HepG2 (cell line): ENCODE data around the gene CSTPP1. TPM values are rescaled to one million over a fixed set of nuclear protein-coding genes. Genes with fewer than 3 reads are reported as not detected.

ENCODE experiments used
- ATAC-seq: fragments of 200-7000 bp; cut with Tn5 transposase; 3 replicates; pipeline ENCODE4 v1.9.1; 2020; ENCODE audit warnings: mild to moderate bottlenecking, moderate library complexity
- BruUV-seq: library from RNA; stranded (reverse); fragments of 400-500 nt; replicated peaks from 2 replicates; lab custom pipeline; 2021; lab: Mats Ljungman, UMichigan
- CTCF ChIA-PET: fragments of 300-600 bp; formaldehyde crosslinking; extraction: SDS; loops from one replicate; lab custom pipeline; 2021; ENCODE audit warnings: low total read pairs, inconsistent platforms, low intra/inter-chr PET ratio; lab: Yijun Ruan, JAX
- POLR2A ChIA-PET: fragments of 350-600 bp; sonication (Branson Sonifier 250); formaldehyde crosslinking; loops from one replicate; lab custom pipeline; 2020; ENCODE audit warnings: antibody characterized with exemption, inconsistent platforms; lab: Yijun Ruan, JAX
- DNase-seq: peaks from one replicate; pipeline ENCODE4 v3.0.0-alpha.2; 2015; ENCODE audit warnings: low spot score
- FAIRE-seq: peaks from 3 replicates; lab custom pipeline; 2011; peaks lifted over from hg19 to GRCh38; lab: Jason Lieb, UNC
- H2AFZ ChIP-seq: one replicate; pipeline ENCODE4 v1.6.1; 2011; ENCODE audit warnings: low read length, inconsistent platforms
- H3K27ac ChIP-seq: fragments of 300-600 bp; 3 replicates; pipeline ENCODE4 v1.8.0; 2011; ENCODE audit warnings: mixed run types, mild to moderate bottlenecking, mixed read lengths, low read length, inconsistent platforms; ENCODE audit not compliant: insufficient read depth; ENCODE audit errors: extremely low read length
- H3K27me3 ChIP-seq, 2 experiments: fragments of 200-600 bp in 1 of 2; 2 replicates in 1 of 2; 3 replicates in 1 of 2; pipeline versions ENCODE4 v1.6.0 to v1.8.0; 2011; ENCODE audit warnings: low read length in 2 of 2, mild to moderate bottlenecking in 2 of 2, moderate library complexity in 2 of 2, inconsistent platforms in 1 of 2; ENCODE audit not compliant: insufficient read depth in 2 of 2, control insufficient read depth in 1 of 2
- H3K36me3 ChIP-seq, 2 experiments: fragments of 200-600 bp in 1 of 2; replicated peaks in 1 of 2; 2 replicates in 1 of 2; 3 replicates in 1 of 2; pipeline versions ENCODE4 v1.5.1 to v1.8.0; 2011; ENCODE audit warnings: low read length in 2 of 2, inconsistent platforms in 1 of 2; ENCODE audit not compliant: insufficient read depth in 2 of 2, control insufficient read depth in 1 of 2
- H3K4me1 ChIP-seq: 2 replicates; pipeline ENCODE4 v1.5.1; 2012; ENCODE audit warnings: low read length, inconsistent platforms; ENCODE audit not compliant: insufficient read depth
- H3K4me2 ChIP-seq: 2 replicates; pipeline ENCODE4 v1.6.0; 2011; ENCODE audit warnings: low read depth, low read length, inconsistent platforms
- H3K4me3 ChIP-seq, 3 experiments: fragments of 200-600 bp in 1 of 3; sonication (generic), shearing (Covaris generic) in 1 of 3; replicated peaks in 1 of 3; 2 replicates each; pipeline ENCODE4 v1.5.1; 2011 to 2016; ENCODE audit warnings: low read length in 3 of 3, inconsistent platforms in 2 of 3, low read depth in 2 of 3, mild to moderate bottlenecking in 2 of 3, control low read depth in 1 of 3, mixed read lengths in 1 of 3; ENCODE audit not compliant: insufficient read depth in 1 of 3
- H3K79me2 ChIP-seq: one replicate; pipeline ENCODE4 v1.6.1; 2011; ENCODE audit warnings: low read length, inconsistent platforms; ENCODE audit not compliant: insufficient read depth
- H3K9ac ChIP-seq: 2 replicates; pipeline ENCODE4 v1.6.0; 2011; ENCODE audit warnings: mild to moderate bottlenecking, low read depth, low read length, inconsistent platforms; ENCODE audit not compliant: insufficient read depth
- H3K9me3 ChIP-seq: 2 replicates; pipeline ENCODE4 v1.5.1; 2012; ENCODE audit warnings: mild to moderate bottlenecking, low read length
- H4K20me1 ChIP-seq: 2 replicates; pipeline ENCODE4 v1.6.0; 2011; ENCODE audit warnings: inconsistent platforms, mild to moderate bottlenecking, low read length, moderate library complexity; ENCODE audit not compliant: insufficient read depth
- ELF1 ChIP-seq: sonication (generic); formaldehyde crosslinking; IDR thresholded peaks from 2 replicates; pipeline ENCODE4 v1.4.0; 2020; ENCODE audit warnings: missing genetic modification reagents
- HNF4A ChIP-seq: sonication (generic); formaldehyde crosslinking; IDR thresholded peaks from 2 replicates; pipeline ENCODE4 v1.4.0; 2020; ENCODE audit warnings: missing genetic modification reagents
- RCOR2 ChIP-seq: IDR thresholded peaks from 2 replicates; pipeline ENCODE4 v1.6.1; 2016; ENCODE audit warnings: missing biosample characterization, missing genetic modification reagents
- TAF1 ChIP-seq: sonication (generic); formaldehyde crosslinking; IDR thresholded peaks from 2 replicates; pipeline ENCODE4 v1.4.0; 2020; ENCODE audit warnings: missing genetic modification reagents
- TARDBP ChIP-seq: sonication (generic); formaldehyde crosslinking; IDR thresholded peaks from 2 replicates; pipeline ENCODE4 v1.8.0; 2022; ENCODE audit warnings: mild to moderate bottlenecking, missing genetic modification reagents
- ZNF124 ChIP-seq: sonication (generic); formaldehyde crosslinking; IDR thresholded peaks from 2 replicates; pipeline ENCODE4 v1.4.0; 2020; ENCODE audit warnings: missing genetic modification reagents
- ZNF614 ChIP-seq: IDR thresholded peaks from 2 replicates; pipeline ENCODE4 v1.6.1; 2018; ENCODE audit warnings: missing biosample characterization, missing genetic modification reagents, inconsistent platforms, borderline replicate concordance
- ZNF644 ChIP-seq: IDR thresholded peaks from 2 replicates; pipeline ENCODE4 v1.6.1; 2016; ENCODE audit warnings: low read depth
- in situ Hi-C: cut with HindIII; loops from 2 replicates; pipeline ENCODE4 v1.10.0; 2017; ENCODE audit warnings: low pct_unique_long_range_greater_than_20kb; ENCODE audit not compliant: extremely low pct_ligation_motif_present
- intact Hi-C: fragments of 100-400 bp; cut with micrococcal nuclease; formaldehyde crosslinking; loops from one replicate; pipeline ENCODE4 v1.10.0; 2022; ENCODE audit not compliant: unreplicated experiment
- polyA plus RNA-seq, 8 experiments: library from polyadenylated mRNA; depleted of rRNA in 3 of 8; stranded (reverse) in 7 of 8; unstranded in 1 of 8; fragments of >200 nt; fragmentation: Illumina TruSeq in 4 of 8; extraction: Trizol in 4 of 8; gene quantifications; 2 replicates each; pipeline versions ENCODE4 v1.2.1 to v1.2.3, GENCODE V29; 2011 to 2016; ENCODE audit warnings: low read depth in 4 of 8, missing spikeins in 1 of 8, mixed read lengths in 1 of 8; ENCODE audit not compliant: insufficient read depth in 1 of 8
- total RNA-seq, 5 experiments: library from RNA; depleted of rRNA; stranded (reverse); fragments of >200 nt; fragmentation: Illumina TruSeq; extraction: Trizol; gene quantifications; 2 replicates each; pipeline ENCODE4 v1.2.3, GENCODE V29; 2016; ENCODE audit warnings: low read depth in 1 of 5
- TF ChIP-seq, protein P1 (sequence below): IDR thresholded peaks from 2 replicates; pipeline ENCODE4 v1.6.1; 2012; ENCODE audit warnings: low read depth, low read length, improper control_type of control experiment
- TF ChIP-seq, protein P2 (sequence below): sonication (generic); formaldehyde crosslinking; IDR thresholded peaks from 2 replicates; pipeline ENCODE4 v1.4.0; 2020; ENCODE audit warnings: mild to moderate bottlenecking, low read depth, missing genetic modification reagents
- TF ChIP-seq, protein P3 (sequence below): sonication (generic); formaldehyde crosslinking; IDR thresholded peaks from 2 replicates; pipeline ENCODE4 v1.4.0; 2020; ENCODE audit warnings: mild to moderate bottlenecking, missing genetic modification reagents, borderline replicate concordance
- TF ChIP-seq, protein P4 (sequence below): IDR thresholded peaks from 2 replicates; pipeline ENCODE4 v1.6.1; 2016; ENCODE audit warnings: missing biosample characterization, missing genetic modification reagents, low read depth

The CSTPP1 gene
- total and polyA plus RNA-seq, 2 of the 13 experiments (the other 11 are each of a cell fraction or from before 2014, with no cell fraction given), result 12.3 to 14.6 TPM

DNA sequence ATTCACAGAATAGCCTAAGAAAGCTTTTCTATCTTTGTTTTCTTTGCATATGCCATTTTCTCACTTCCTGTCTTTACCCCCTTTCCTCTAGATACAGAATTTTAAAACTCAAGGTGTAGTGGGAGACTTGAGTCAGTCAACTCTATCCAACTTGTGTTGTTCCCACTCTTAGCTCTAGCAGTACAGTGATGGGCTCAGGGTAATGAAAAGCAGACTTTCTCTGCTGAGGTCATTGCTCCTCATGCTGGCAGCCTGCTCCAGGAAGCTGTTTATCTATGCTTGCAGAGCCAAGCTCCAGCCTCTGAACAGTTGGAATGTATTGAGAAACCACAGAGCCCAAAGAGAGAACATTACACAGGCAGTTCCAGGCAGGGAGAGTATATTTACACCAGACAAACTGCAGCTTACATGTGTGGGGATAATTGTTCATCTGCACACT is 68.1 kb downstream of the CSTPP1 start (continued):
- TF ChIP-seq ZNF124 (CRISPR knock-in tag) (peak; percentile 73), ELF1 (CRISPR knock-in tag) (0 out of 2 replicates have a peak, but pooled peaks have one; percentile 45), TARDBP (CRISPR knock-in tag) (peak; percentile 69; the same call in 1 of the 2 replicates), TAF1 (CRISPR knock-in tag) (no peak)

DNA sequence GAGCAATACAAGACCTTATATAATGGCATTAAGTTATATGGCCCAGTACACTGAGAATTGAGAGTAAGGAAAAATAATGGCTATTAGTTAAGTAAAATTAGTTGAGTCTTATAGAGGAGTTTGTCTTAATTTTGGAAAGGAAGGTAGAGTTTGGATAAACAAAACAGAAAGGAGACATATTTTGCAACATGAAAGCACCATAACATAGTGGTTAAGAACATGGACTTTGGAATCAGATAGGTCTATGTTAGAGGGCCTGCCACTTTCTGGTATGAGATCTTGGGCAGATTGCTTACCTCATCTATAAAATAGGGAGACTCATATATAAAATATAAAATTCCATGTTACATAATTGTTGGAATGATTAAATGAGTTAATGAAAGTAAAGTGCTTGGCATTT is 68.9 kb downstream of the CSTPP1 start:
- ChIA-PET POLR2A (interaction anchor here (1.1 to 1.6 kb wide), 3 partner anchors 69 to 182 kb away, joined by 3 to 4 read pairs (median 3); partner anchors contain the start of gene CSTPP1), CTCF (no interaction called here)
- no peaks in the 10 kb centered on the region for H4K20me1 ChIP-seq
- no peak overlapping the region for H3K9ac ChIP-seq
- H3K36me3 ChIP-seq, result no peaks in the 10 kb centered on the region
- no peak overlapping the region for H2AFZ ChIP-seq
- peak overlapping the region; percentile 26; the same call in 1 of the 2 replicates for H3K4me2 ChIP-seq
- H3K4me3 ChIP-seq, result peak overlapping the region in 1 of 3 experiments; percentile 6; a peak in 1 of 6 replicates
- no TSS peak for BruUV-seq
- H3K9me3 ChIP-seq, result no peaks in the 10 kb centered on the region
- intact Hi-C loops, result loop anchor here (10.0 kb wide), 1 partner anchor 89 kb away; no protein-coding TSS in a partner anchor
- peak; percentile 50 for DNase-seq
- H3K4me1 ChIP-seq, result peaks cover 25% of the 10 kb centered on the region
- FAIRE-seq, result no peak
- no peaks in the 10 kb centered on the region for H3K79me2 ChIP-seq
- no peak for ATAC-seq
- in situ Hi-C loops, result no loop called here
- H3K27ac ChIP-seq, result peak overlapping the region; percentile 53
- H3K27me3 ChIP-seq, result no peaks in the 10 kb centered on the region
- TF ChIP-seq, protein P1, sequence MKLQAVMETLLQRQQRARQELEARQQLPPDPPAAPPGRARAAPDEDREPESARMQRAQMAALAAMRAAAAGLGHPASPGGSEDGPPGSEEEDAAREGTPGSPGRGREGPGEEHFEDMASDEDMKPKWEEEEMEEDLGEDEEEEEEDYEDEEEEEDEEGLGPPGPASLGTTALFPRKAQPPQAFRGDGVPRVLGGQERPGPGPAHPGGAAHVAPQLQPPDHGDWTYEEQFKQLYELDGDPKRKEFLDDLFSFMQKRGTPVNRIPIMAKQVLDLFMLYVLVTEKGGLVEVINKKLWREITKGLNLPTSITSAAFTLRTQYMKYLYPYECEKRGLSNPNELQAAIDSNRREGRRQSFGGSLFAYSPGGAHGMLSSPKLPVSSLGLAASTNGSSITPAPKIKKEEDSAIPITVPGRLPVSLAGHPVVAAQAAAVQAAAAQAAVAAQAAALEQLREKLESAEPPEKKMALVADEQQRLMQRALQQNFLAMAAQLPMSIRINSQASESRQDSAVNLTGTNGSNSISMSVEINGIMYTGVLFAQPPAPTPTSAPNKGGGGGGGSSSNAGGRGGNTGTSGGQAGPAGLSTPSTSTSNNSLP, result 0 out of 2 replicates have a peak, but pooled peaks have one; percentile 23
- TF ChIP-seq ZNF614 (CRISPR knock-in tag) (no peak), HNF4A (CRISPR knock-in tag) (peak; percentile 44), RCOR2 (CRISPR knock-in tag) (no peak), ZNF644 (CRISPR knock-in tag) (peak; percentile 47; the same call in 1 of the 2 replicates)
- TF ChIP-seq, protein P2, sequence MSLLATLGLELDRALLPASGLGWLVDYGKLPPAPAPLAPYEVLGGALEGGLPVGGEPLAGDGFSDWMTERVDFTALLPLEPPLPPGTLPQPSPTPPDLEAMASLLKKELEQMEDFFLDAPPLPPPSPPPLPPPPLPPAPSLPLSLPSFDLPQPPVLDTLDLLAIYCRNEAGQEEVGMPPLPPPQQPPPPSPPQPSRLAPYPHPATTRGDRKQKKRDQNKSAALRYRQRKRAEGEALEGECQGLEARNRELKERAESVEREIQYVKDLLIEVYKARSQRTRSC (CRISPR knock-in tag), result no peak
- TF ChIP-seq, protein P3, sequence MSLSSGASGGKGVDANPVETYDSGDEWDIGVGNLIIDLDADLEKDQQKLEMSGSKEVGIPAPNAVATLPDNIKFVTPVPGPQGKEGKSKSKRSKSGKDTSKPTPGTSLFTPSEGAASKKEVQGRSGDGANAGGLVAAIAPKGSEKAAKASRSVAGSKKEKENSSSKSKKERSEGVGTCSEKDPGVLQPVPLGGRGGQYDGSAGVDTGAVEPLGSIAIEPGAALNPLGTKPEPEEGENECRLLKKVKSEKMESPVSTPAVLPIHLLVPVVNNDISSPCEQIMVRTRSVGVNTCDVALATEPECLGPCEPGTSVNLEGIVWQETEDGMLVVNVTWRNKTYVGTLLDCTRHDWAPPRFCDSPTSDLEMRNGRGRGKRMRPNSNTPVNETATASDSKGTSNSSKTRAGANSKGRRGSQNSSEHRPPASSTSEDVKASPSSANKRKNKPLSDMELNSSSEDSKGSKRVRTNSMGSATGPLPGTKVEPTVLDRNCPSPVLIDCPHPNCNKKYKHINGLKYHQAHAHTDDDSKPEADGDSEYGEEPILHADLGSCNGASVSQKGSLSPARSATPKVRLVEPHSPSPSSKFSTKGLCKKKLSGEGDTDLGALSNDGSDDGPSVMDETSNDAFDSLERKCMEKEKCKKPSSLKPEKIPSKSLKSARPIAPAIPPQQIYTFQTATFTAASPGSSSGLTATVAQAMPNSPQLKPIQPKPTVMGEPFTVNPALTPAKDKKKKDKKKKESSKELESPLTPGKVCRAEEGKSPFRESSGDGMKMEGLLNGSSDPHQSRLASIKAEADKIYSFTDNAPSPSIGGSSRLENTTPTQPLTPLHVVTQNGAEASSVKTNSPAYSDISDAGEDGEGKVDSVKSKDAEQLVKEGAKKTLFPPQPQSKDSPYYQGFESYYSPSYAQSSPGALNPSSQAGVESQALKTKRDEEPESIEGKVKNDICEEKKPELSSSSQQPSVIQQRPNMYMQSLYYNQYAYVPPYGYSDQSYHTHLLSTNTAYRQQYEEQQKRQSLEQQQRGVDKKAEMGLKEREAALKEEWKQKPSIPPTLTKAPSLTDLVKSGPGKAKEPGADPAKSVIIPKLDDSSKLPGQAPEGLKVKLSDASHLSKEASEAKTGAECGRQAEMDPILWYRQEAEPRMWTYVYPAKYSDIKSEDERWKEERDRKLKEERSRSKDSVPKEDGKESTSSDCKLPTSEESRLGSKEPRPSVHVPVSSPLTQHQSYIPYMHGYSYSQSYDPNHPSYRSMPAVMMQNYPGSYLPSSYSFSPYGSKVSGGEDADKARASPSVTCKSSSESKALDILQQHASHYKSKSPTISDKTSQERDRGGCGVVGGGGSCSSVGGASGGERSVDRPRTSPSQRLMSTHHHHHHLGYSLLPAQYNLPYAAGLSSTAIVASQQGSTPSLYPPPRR (CRISPR knock-in tag), result no peak
- TF ChIP-seq, protein P4, sequence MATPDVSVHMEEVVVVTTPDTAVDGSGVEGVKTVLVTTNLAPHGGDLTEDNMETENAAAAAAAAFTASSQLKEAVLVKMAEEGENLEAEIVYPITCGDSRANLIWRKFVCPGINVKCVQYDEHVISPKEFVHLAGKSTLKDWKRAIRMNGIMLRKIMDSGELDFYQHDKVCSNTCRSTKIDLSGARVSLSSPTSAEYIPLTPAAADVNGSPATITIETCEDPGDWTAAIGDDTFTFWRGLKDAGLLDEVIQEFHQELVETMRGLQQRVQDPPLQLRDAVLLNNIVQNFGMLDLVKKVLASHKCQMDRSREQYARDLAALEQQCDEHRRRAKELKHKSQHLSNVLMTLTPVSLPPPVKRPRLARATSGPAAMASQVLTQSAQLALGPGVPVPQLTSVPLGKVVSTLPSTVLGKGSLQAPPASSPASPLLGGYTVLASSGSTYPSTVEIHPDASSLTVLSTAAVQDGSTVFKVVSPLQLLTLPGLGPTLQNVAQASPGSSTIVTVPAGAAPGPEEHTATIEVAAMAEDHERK, result 0 out of 2 replicates have a peak, but pooled peaks have one; percentile 1
